Measurements from ENCODE around the gene PGK2.

The PGK2 gene

DNA sequence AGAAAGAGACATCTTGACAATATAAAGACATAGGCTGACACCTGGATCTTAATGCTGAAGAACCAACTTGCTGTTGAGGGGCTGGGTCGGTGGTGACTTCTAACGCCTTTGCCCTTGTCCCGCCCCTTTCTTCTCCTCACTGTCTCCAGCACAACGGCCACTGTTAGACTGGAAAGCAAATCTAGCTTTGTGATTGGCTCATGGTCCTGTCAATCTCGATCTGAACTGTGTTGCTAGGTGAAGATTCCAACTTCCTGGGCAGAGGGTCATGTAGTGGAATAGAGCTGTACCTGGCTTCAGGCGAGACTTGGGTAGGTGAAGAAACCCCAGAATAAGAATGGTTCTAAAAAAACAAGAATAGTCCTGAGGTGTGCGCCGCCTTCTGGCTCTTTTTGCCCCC, at the start of gene PGK2:
PGK2 (minus strand) TSS at position 110 of the 400 bp plus-strand sequence; CDS start at position 12, 98 bp downstream.
- DNase-seq = no peak

DNA sequence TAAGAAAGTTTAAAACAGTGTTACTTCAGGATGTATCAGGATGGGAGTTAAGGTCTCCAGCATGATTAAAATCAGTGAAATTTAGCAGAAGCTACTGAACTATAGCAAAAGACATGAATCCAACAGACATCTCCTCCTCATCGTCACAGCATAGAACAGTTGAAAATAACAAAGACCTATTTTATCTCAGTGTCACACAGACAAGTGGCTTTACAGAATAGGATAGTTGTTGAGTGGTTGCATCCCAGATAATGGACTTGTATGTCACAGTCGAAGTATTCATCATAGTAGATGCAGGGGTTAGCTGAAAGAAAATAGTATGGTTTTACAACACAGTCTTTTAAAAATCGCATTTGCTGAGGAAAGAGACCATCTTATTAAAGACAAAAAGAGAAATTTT, 48.1 kb upstream of the PGK2 start:
- DNase-seq = no peak

DNA sequence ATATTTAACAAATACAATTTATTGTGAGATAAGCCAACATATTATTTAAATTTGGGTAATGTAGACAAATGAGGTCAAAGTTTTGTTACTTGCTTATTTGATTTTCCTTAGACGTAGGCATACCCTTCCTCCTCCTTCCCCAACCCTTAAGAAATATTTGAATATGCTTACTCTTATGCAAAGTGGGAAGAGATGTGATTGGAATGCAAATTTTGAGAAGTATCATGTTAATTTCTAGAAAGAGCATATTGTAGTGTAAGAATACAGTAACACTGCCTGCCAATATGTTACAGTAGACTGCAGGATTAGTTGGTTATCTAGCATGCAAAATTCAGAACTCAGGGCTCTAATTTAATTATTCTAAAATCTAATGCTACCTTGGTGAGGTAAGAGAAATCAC, 46.3 kb upstream of the PGK2 start:
- no peak for DNase-seq

DNA sequence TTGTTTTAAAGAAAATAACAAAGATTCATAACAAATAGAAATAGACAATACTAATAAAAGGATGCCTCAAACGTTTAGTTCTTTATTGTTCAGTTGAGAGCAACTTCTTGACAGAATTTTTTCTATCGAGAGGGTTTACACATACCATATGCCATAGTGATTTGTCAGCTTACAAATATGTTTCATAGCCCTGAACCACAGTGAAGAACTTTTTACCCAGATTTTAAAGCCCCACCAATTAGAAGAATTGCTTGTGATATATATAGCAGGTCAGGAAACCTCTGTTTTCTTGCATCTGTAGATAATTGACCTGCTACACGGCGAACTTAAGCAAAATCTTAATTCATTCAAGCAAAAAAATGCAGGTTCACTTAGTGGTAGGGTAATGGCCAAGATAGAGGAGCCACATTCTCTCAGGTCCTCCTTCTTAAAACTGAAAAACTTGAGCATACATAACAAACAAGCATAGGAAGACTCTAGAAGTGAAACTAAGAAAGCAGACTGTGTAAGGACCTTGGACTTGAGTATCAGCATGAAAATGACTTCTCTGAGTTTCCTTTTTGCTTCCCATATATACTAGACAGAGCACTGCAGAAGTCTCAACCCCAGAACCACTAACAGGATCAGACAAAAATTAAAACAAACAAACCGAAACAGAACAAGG, 39.8 kb upstream of the PGK2 start:
- no peak for DNase-seq

DNA sequence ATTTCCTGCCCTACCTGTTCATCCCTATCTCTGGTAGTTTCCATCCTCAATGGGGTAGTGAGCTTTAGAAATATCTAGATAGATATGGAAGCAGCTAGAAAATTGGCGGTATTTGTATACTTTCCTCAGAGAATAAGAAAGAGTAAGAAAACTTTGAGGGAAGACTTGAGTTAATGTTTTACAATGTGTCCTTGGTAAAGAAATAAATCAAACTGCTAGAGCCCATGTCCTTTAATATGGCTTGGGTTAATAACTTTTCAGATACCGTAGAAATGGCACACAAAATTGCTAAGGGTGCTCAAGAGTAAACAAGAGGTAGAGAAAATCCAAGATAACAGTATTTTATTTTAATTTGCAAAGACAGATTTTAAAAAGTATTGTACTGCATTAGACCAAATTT, 28.1 kb upstream of the PGK2 start:
- DNase-seq = no peak

DNA sequence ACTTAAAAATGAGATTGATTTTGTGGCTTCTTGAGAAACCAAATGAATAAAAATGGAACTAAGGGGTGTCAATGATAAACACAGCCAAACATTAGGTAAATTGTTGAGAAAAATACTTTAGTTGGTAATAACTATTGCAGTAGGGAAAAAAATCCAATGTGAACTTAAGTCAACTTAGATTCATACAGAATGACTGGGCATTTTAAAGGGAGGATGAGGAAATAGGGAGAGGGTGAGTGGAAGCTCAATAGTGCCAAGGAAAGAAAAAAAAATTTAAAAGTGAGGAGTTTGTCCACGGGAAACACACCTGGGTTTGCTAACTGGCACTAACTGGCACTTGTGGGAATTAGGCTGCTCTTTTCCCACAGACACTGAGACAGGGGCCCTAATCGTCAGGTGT, 26.2 kb upstream of the PGK2 start:
- no peak for DNase-seq

DNA sequence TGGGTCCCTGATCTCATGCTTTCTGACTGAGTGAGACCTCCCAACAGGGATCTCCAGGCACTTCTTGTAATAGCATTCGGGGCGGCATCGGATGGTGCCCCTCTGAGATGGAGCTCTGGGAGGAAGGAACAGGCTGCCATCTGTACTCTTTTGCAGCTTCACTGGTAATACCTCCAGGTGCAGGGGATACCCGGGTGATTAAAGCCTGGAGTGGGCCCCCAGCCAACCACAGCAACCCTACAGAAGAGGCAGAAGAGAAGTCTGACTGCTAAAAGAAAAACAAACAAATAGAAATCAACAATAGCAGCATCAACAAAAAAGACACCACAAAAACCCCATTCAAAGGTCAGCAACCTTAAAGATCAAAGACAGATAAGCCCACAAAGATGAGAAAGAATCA, 19.1 kb upstream of the PGK2 start:
- DNase-seq = no peak

DNA sequence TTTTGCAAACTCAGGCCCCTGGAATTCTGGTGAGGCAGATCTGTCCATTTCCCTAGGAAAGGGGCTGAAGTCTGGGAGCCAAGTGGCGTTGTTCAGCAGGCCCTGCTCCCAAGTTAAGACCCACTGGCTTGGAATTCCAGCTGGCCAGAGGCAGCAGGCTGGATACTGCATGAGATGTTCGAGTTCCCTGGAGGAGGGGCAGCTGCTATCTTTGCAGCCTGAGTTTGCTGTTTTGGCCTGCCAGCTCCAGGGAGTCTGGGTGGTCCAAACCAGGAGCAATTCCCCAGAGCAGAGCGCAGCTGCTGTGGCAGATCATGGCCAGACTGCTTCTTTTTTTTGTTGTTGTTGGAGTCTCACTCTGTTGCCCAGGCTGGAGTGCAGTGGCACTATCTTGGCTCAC, 18.2 kb upstream of the PGK2 start:
- DNase-seq = no peak

DNA sequence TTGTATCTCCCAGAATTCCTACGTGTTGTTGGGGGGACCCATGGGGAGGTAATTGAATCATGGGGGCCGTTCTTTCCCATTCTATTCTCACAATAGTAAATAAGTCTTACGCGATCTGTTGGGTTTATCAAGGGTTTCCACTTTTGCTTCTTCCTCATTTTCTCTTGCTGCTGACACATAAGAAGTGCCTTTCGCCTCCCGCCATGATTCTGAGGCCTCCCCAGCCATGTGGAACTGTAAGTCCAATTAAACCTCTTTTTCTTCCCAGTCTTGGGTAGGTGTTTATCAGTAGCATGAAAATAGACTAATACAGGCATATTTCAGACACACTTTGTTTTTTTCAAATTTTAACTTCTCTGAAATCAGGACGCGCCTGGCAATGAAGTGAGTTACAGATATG, 14.4 kb upstream of the PGK2 start:
- no peak for DNase-seq

DNA sequence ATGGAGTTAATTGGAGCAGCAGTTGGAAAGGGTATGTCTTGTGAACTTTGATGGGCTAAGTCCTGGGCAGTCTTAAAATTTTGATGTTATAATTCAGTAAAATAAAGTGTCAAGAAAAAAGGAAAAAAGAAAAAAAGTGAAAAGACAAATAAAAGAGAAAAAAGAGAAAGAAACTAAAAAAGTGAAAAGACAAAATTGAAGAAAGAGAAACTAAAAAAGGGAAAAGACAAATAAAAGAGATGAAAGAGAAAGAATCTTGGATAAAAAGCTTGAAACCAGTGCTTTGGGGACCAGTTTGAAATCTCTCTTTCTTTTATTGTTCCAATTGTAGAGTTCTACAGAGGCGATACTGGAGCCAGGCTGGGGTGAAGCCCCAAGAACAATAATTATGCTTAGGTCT, 12.0 kb upstream of the PGK2 start:
- no peak for DNase-seq

DNA sequence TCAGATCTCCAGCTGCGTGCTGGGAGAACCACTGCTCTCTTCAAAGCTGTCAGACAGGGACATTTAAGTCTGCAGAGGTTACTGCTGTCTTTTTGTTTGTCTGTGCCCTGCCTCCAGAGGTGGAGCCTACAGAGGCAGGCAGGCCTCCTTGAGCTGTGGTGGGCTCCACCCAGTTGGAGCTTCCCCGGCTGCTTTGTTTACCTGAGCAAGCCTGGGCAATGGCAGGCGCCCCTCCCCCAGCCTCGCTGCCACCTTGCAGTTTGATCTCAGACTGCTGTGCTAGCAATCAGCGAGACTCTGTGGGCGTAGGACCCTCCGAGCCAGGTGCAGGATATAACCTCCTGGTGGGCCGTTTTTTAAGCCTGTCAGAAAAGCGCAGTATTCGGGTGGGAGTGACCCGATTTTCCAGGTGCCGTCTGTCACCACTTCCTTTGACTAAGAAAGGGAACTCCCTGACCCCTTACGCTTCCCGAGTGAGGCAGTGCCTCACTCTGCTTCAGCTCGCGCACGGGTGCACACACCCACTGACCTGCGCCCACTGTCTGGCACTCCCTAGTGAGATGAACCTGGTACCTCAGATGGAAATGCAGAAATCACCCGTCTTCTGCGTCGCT, 9.9 kb upstream of the PGK2 start:
- DNase-seq = peak; percentile 22 to 85 (median 71)

DNA sequence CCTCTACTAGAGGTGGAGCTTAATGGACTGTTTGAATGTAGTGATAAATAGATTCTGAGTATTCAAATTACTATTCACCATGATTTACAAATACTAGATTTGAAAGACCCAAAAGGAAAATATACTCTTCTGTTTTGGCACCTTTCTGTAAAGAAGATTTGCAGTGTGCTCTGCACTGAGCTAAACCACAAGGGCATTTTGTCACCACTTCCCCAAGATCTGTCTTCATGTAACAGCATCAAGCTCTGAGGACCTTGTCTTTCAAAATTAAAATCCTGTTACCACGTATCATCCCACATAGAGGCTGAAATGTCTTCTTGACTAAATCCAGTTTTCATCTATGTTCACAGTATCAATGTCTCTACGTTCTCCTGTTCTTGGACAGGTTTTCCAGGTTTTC, 3.3 kb upstream of the PGK2 start:
- no peak for DNase-seq

DNA sequence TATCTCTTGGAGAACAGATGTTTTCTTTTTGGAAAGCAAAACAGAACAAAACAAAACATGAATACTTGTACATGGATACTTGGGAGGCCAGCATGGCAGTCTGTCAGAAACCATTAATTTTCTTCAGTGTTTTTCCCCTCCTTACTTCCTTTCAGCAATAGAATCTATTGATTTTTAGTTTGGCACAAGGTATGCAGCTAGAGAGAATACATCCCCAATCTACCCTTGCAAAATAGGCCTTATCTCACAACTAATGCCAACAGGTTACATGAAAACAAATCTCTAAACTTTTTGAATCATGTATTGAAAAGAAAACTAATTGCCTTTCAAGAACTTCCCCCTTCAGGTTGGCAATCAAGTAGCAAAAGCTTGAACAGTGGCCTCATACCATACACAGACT, 2.8 kb downstream of the PGK2 start:
- no peak for DNase-seq

DNA sequence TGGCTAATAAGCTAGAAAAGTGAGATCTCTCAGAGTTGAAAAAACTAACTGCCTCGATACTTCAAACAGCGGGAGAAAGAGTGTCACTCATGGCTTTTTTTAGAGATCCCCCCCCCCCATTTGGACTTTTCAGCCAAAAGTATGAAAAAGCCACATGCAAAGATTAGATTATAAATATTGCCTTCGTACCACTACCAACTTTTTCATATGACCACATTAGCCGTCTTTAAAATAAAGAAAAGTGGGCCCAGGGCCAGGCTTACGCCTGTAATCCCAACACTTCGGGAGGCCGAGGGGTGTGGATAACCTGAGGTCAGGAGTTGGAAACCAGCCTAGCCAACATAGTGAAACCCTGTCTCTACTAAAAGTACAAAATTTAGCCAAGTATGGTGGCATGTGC, 4.4 kb downstream of the PGK2 start:
- DNase-seq = no peak

DNA sequence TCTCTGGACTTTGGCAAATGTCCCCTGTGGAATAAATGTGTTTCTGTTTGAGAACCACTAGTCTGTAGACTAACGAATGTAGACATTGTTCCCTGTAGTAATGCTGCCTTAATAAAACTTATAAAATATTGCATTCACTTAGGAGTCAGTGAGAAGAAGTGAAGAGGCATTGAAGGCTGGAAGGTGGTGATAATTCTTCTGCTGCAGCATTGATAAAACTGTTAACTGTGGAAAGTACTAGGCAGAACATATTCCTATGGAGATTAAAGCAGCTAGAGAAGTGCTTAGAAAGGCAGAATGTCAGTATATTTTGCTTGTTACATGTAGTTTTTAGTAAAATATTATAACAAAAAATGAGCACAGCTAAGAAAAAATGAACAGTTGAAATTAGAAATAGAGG, 4.8 kb downstream of the PGK2 start:
- no peak for DNase-seq

DNA sequence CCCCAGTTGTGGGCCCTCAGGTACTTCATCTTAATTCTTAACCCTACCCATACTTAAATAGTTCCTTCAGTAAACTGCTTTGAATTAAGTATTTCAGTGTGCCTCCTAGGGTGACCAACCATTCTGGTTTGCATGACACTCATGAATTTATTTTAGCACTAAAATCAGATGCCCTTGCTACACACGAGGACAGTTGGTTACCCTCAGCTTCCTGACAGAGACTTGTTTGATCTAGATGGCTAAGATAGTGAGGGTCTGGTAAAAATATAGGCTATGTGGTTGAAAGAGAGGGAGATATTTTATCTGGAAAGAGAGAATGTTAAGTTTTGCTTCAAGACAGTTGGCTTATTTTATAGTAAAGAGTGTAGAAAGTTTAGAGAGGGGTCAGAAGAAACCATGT, 10.6 kb downstream of the PGK2 start:
- DNase-seq = no peak

DNA sequence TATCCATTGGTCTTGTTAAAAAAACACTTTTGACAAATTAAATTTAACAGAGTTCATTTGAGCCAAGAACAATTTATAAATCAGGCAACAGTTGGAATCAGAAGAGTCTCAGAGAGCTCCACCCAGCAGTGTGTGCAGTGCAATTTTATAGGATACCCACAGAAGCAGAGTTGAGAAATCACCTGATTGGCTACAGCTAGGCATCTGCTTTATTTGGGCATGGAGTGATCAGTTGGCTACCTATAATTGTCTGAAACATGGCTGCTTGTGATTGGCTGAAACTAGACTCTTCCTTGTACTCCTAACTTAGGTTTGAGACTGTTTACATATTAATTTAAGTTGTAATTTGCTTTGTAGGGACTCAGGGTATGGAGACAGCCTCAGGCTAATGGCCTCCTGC, 12.0 kb downstream of the PGK2 start:
- DNase-seq = peak in 1 of 3 experiments; percentile 15

DNA sequence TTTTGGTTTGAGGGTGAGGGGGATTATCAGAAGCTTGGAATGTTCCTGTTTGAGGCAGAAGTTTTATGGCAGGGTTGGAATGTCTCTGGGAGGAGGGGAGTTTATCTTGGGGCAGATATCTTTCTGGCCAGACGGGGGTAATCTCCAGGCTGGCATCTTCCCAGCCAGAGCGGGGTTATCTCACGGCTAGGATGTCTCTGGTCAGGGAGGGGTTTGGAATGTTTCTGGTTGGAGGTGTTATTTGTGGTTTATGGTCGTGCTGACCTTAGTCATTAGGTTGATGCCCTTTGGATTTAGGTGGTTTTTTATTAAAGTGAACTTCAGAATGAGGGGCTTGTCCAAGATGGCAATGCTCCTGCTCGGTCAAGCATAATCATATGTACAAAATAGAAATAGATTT, 14.8 kb downstream of the PGK2 start:
- no peak for DNase-seq

DNA sequence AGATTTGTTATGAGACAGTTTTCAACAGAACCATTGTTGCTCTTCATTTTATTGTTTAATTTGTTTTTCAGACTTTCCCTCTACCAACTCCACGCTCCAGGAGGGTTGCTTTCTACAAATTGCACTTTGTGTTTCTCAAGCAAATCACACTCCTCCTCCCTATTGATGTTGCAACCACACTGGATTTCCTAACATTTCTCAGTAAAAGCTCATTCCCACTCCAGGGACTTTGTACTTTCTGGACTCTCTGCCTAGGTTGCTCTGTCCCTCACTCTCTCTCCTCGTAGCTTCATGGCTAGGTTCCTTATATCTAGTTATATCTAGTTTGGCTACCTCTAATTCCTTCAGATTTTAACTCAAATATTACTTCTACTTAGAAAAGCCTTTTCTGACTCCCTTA, 20.3 kb downstream of the PGK2 start:
- no peak for DNase-seq

DNA sequence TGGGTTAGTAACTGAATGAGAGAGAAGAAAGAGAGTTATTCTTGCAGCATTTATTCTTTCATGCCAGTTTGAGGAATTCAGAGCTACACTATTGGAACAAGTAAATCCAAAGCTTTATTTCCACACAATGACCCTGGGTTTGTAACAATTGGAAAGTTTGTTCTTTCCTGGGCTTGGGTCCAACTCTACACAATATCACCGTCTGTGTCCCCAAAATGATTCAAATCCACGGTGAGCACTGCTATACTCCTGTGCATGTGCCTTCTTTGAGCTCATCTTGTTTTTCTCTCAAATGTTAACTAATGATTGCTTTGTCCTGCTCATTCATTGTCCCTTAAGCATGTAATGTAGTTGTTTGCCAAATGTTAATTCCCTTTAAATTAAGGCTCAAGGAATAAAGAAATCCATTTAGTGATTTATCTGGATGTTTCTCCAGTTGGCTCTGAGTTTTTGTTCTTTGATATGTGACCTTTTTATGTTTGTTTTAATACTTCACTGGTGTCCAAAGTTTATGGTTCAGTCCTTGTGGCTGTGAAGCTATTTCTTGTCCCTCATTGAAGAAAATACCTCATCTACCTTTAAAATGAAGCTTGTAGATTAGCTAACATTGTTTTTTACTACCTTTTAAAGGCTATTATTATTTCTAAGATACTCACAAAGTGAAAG, 22.4 kb downstream of the PGK2 start:
- DNase-seq = no peak

DNA sequence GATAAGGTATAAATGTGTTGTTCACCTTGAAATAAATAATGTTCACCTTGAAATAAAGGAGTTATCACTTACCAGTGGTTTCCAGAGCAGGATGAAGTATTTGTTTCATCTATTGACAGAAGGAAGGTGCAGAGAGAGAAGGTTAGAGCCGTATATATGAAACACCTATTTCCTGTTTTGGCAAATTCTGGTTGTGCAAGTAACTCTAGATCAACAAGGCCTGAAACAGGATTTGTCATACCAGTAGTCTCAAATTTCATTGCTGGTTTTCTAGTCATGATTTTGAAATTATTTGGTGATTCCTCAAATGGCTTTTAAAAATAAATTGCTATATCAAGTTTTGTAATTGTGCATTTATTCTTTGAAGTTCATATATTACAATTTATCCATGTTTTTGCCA, 42.8 kb downstream of the PGK2 start, which contains the start of gene CRISP3:
CRISP3 (minus strand) TSS at position 130 of the 400 bp plus-strand sequence; CDS start at position 109, 21 bp downstream.
- DNase-seq = peak in 1 of 3 experiments; percentile 7

DNA sequence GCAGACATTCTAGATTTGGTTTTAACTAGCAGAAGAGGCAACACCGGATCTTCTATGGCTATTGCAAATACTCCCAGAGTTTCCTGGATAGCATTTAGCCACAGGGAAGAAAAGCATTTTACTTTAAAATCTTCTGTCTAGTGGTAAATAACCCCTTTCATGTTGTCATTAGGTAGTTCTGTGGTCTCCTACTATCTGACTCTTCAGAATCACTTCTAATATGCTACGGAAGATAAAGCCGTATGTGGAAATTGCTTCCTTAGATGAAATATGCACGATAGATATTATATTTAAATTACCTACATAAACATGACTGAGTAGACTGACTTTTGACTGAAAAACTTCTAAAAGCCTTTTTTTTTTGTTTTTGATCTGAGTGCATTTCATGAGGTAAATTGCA, 43.7 kb downstream of the PGK2 start:
- DNase-seq = no peak

DNA sequence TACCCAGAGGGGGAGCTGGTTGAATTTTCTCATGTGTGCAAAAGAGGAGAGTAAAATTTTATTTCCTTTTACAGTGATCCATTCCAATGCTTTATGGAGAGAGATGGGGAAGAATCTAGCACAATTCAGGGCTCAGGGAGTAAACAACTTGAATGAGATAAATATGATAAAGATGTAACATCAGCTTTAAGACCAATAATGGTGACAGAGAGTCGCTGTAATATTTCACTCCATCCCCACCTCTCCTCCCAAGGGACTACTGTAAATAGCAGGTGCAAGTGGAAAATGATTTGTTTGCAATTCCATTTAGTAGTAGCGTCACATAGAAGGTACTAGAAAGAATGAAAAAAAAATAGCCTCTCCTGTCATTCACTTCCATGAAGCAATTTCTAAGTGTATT, 47.7 kb downstream of the PGK2 start:
- DNase-seq = peak; percentile 54 to 90 (median 84)

DNA sequence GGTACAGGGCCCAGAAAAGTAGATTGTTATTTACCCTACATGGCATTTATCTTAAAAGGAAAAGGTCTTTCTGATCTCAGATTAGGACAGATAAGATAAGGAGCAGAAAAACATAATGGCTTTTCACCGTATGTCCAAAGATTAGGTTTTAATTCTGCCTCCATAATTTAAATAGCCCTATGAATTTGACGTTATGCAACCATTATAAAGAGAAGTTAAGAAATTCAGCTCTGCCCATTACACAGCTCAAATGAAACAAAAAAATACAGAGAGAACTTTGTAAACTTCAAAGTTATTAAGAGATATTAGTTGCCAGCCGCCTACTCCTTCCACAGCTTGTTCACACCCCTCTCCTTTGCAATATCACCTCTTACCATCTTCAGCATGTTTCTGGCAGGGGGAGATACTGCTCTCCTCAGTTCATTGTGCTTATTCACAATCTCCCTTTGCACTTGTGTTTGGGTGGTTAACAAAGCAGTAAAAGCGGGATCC, 51.0 kb downstream of the PGK2 start:
- DNase-seq = no peak
